ENCODE measurements around the gene MUC7.

MUC7 gene

DNA sequence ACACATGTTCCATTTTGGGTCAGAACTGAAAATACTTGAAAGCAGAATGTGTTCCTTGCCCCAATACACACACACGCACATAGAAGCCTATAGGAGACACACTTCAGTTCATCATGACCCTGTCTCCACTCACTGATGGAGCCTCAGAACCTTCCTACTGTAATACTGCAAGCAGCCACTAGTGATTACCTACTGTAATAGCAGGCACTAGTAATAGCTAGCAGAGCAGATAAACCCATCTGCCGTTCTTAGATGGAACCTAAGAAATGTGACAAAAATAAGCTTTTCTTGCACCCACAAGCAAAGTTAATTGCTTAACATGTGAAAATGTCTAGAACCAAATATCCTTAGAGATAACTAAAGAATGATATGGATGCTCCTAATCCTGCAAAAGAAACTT is 60.0 kb downstream of the MUC7 start:
- Histone ChIP-seq H3K27ac (ENCODE audit: low read depth, low read length) (no peak overlapping the region), H3K79me2 (ENCODE audit: control insufficient read depth, insufficient read depth, low read length, unreplicated experiment) (no peaks in the 10 kb centered on the region), H3K4me1 (ENCODE audit: control insufficient read depth, insufficient read depth, low read length, unreplicated experiment) (no peaks in the 10 kb centered on the region), H3K36me3 (ENCODE audit: insufficient read depth, low read length) (no peaks in the 10 kb centered on the region), H3K27me3 (ENCODE audit: insufficient read depth, low read length) (peaks cover 17% of the 10 kb centered on the region), H3K4me3 (ENCODE audit: low read depth, low read length) (no peak overlapping the region), H2AFZ (ENCODE audit: low read length, unreplicated experiment) (no peak overlapping the region)
